Measurements from ENCODE around the gene ROR2. TPM values are rescaled to one million over a fixed set of nuclear protein-coding genes. Genes with fewer than 3 reads are reported as not detected.

The ROR2 gene
- polyA plus RNA-seq, 3 donors = not detected

DNA sequence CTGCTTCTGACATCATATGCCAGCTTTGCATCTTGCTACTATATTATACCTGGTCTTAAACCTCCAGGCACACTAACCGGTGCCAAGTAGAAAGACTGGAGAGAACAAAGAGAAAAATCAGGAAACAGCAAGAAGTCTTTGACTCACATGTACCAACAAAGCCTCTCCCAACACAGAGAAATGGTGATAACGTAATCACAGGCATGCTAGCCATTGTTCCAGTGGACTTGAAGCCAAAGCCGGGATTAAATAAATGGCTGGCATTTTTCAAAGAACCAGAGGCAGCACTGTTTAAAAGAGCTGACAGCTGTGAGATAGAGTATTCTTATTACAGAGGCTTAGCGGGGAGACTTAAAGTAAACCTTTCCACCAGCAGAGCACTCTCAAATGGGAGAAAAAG, 378.0 kb downstream of the ROR2 start:
- no peak overlapping the region for H3K27ac ChIP-seq (ENCODE audit: low read depth in 1 of 2, low read length in 2 of 2)
- H3K4me1 ChIP-seq (ENCODE audit: control insufficient read depth in 1 of 2, insufficient read depth in 2 of 2, low read length in 2 of 2) = no peaks in the 10 kb centered on the region
- Mint-ChIP-seq H3K27me3 (ENCODE audit: low read depth in 3 of 3) (peaks cover 2 to 12% (median 4%) of the 10 kb centered on the region in 3 donors), H3K4me1 (no peaks in the 10 kb centered on the region), H3K4me3 (no peak overlapping the region), H3K27ac (no peak overlapping the region), H3K9me3 (peaks cover 0 to 11% (median 4%) of the 10 kb centered on the region in 7 donors), H3K36me3 (no peaks in the 10 kb centered on the region)
- WGBS (ENCODE audit: insufficient coverage) = 79% methylated on average over 2 of the region's 4 CpGs
- no peak for DNase-seq
- H2AFZ ChIP-seq (ENCODE audit: insufficient read depth, low read depth, low read length, poor library complexity, severe bottlenecking) = no peak overlapping the region
- H3K4me3 ChIP-seq (replicated peaks in 1 of 3; ENCODE audit: low read depth in 2 of 3, low read length in 3 of 3) = no peak overlapping the region
- H3K79me2 ChIP-seq (ENCODE audit: insufficient read depth, low read length) = no peaks in the 10 kb centered on the region
- H3K4me2 ChIP-seq (replicated peaks; ENCODE audit: extremely low read depth, low read length, poor library complexity, severe bottlenecking) = no peak overlapping the region
- TF ChIP-seq, protein P1, sequence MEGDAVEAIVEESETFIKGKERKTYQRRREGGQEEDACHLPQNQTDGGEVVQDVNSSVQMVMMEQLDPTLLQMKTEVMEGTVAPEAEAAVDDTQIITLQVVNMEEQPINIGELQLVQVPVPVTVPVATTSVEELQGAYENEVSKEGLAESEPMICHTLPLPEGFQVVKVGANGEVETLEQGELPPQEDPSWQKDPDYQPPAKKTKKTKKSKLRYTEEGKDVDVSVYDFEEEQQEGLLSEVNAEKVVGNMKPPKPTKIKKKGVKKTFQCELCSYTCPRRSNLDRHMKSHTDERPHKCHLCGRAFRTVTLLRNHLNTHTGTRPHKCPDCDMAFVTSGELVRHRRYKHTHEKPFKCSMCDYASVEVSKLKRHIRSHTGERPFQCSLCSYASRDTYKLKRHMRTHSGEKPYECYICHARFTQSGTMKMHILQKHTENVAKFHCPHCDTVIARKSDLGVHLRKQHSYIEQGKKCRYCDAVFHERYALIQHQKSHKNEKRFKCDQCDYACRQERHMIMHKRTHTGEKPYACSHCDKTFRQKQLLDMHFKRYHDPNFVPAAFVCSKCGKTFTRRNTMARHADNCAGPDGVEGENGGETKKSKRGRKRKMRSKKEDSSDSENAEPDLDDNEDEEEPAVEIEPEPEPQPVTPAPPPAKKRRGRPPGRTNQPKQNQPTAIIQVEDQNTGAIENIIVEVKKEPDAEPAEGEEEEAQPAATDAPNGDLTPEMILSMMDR (IDR thresholded peaks at IDR 0.05) = no peak
- intact Hi-C loops (cut with micrococcal nuclease) = no loop called here
- H3K27me3 ChIP-seq (ENCODE audit: control insufficient read depth in 2 of 2, insufficient read depth in 2 of 2, low read length in 2 of 2) = peaks cover 0 to 3% of the 10 kb centered on the region in 2 donors
- no peak overlapping the region for H3K9ac ChIP-seq (ENCODE audit: insufficient read depth, low read length, poor library complexity, severe bottlenecking)
- no peaks in the 10 kb centered on the region for H4K20me1 ChIP-seq (ENCODE audit: insufficient read depth, low read length)
- peaks cover 0 to 6% of the 10 kb centered on the region in 2 donors for H3K9me3 ChIP-seq (replicated peaks in 1 of 2; ENCODE audit: control insufficient read depth in 1 of 2, insufficient read depth in 1 of 2, low read length in 2 of 2)
- H3K36me3 ChIP-seq (replicated peaks in 1 of 2; ENCODE audit: control insufficient read depth in 1 of 2, insufficient read depth in 2 of 2, low read length in 2 of 2) = no peaks in the 10 kb centered on the region

DNA sequence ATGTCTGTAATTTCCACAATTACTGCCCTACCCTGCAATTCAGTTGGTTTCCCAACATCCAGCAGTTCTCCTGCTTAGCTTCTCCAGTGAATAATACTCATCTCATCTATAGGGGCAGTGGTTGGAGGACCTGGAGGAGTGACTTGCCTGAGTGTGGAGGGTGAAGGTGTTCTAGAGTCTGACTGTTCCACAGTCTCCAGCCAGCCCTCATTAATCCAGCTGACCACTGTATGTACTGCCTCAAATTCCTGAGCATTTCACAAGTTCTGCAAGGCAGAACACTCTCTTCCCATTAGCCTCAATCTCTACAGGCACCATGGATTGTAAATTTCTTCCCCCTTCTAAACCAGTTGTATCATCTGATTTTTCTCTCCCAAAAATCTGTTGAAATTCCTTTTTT, 379.0 kb downstream of the ROR2 start:
- H3K27ac Mint-ChIP-seq = no peak overlapping the region
- no peaks in the 10 kb centered on the region for H4K20me1 ChIP-seq (ENCODE audit: insufficient read depth, low read length)
- H3K27me3 ChIP-seq (ENCODE audit: control insufficient read depth in 2 of 2, insufficient read depth in 2 of 2, low read length in 2 of 2) = peaks cover 0 to 3% of the 10 kb centered on the region in 2 donors
- H3K4me3 Mint-ChIP-seq = no peak overlapping the region
- H3K4me3 ChIP-seq (replicated peaks in 1 of 3; ENCODE audit: low read depth in 2 of 3, low read length in 3 of 3) = no peak overlapping the region
- peaks cover 0 to 6% of the 10 kb centered on the region in 2 donors for H3K9me3 ChIP-seq (replicated peaks in 1 of 2; ENCODE audit: control insufficient read depth in 1 of 2, insufficient read depth in 1 of 2, low read length in 2 of 2)
- DNase-seq = no peak
- no peak overlapping the region for H3K27ac ChIP-seq (ENCODE audit: low read depth in 1 of 2, low read length in 2 of 2)
- H3K4me2 ChIP-seq (replicated peaks; ENCODE audit: extremely low read depth, low read length, poor library complexity, severe bottlenecking) = no peak overlapping the region
- H2AFZ ChIP-seq (ENCODE audit: insufficient read depth, low read depth, low read length, poor library complexity, severe bottlenecking) = no peak overlapping the region
- no peaks in the 10 kb centered on the region for H3K4me1 Mint-ChIP-seq
- intact Hi-C loops (cut with micrococcal nuclease) = no loop called here
- no peak overlapping the region for H3K9ac ChIP-seq (ENCODE audit: insufficient read depth, low read length, poor library complexity, severe bottlenecking)
- H3K79me2 ChIP-seq (ENCODE audit: insufficient read depth, low read length) = no peaks in the 10 kb centered on the region
- peaks cover 0 to 11% (median 4%) of the 10 kb centered on the region in 7 donors for H3K9me3 Mint-ChIP-seq
- no peaks in the 10 kb centered on the region for H3K36me3 ChIP-seq (replicated peaks in 1 of 2; ENCODE audit: control insufficient read depth in 1 of 2, insufficient read depth in 2 of 2, low read length in 2 of 2)
- TF ChIP-seq, protein P1 (IDR thresholded peaks at IDR 0.05) = no peak
- no peaks in the 10 kb centered on the region for H3K36me3 Mint-ChIP-seq
- peaks cover 0 to 12% (median 6%) of the 10 kb centered on the region in 3 donors for H3K27me3 Mint-ChIP-seq (ENCODE audit: low read depth in 3 of 3)
- no peaks in the 10 kb centered on the region for H3K4me1 ChIP-seq (ENCODE audit: control insufficient read depth in 1 of 2, insufficient read depth in 2 of 2, low read length in 2 of 2)
